Psoas muscle (tissue), 8 donors: ENCODE results near the gene MID1. TPM values are rescaled to one million over a fixed set of nuclear protein-coding genes. Genes with fewer than 3 reads are reported as not detected.

Experiments used
- ATAC-seq, 4 donors: fragments of 200-7000 bp; cut with Tn5 transposase; one replicate each; pipeline ENCODE4 v1.9.1; 2020; ENCODE audit warnings: moderate library complexity in 3 of 4, mild to moderate bottlenecking in 2 of 4
- DNase-seq, 2 donors: peaks; one replicate each; pipeline ENCODE4 v3.0.0-alpha.2; 2020
- H3K27ac ChIP-seq: fragments of 200-600 bp; one replicate; pipeline ENCODE4 v1.8.0; 2022
- H3K27me3 ChIP-seq, 3 donors: fragments of 200-600 bp in 1 of 3; one replicate each; pipeline versions ENCODE4 v1.6.1 to v1.8.0; 2013 to 2022; ENCODE audit warnings: low read length in 2 of 3, mild to moderate bottlenecking in 2 of 3, moderate library complexity in 1 of 3; ENCODE audit not compliant: insufficient read depth in 3 of 3
- H3K36me3 ChIP-seq, 2 donors: fragments of 200-600 bp in 1 of 2; one replicate each; pipeline versions ENCODE4 v1.6.1 to v1.8.0; 2013 to 2022; ENCODE audit warnings: low read depth in 1 of 2, mild to moderate bottlenecking in 1 of 2, moderate library complexity in 1 of 2; ENCODE audit not compliant: insufficient read depth in 1 of 2
- H3K4me1 ChIP-seq: fragments of 200-600 bp; one replicate; pipeline ENCODE4 v1.8.0; 2022
- H3K4me3 ChIP-seq: fragments of 200-600 bp; one replicate; pipeline ENCODE4 v1.8.0; 2022; ENCODE audit warnings: mild to moderate bottlenecking
- H3K9me3 ChIP-seq: fragments of 200-600 bp; one replicate; pipeline ENCODE4 v1.8.0; 2022
- CTCF ChIP-seq: fragments of 200-600 bp; IDR thresholded peaks from one replicate; pipeline ENCODE4 v1.8.0; 2022; ENCODE audit warnings: antibody characterized with exemption
- WGBS, 3 donors: extraction: QIAGEN DNeasy Blood & Tissue Kit; methylation state at CpG; one replicate each; pipeline versions ENCODE4 v1.1.6 to v1.1.7; 2013; 5-methylcytosine and 5-hydroxymethylcytosine counted together
- intact Hi-C, 2 donors: fragments of 100-400 bp; cut with DNase I; formaldehyde crosslinking; loops; one replicate each; pipeline versions ENCODE4 v1.11.0 to v1.14.2; 2022
- polyA plus RNA-seq, 3 donors: library from polyadenylated mRNA; stranded (reverse); fragments of 200-250 nt; gene quantifications; one replicate each; pipeline ENCODE4 v1.2.3, GENCODE V29; 2013
- total RNA-seq, 4 donors: library from RNA; stranded (reverse); fragmentation: NEBNext Ultra II Directional in 2 of 4; extraction: Animal tissue kit (Norgen Biotek cat#: 25700) in 2 of 4; gene quantifications; one replicate each; pipeline versions ENCODE4 v1.2.1 to v1.2.4, GENCODE V29; 2021 to 2023
- donor health status: healthy with polysubstance abuse.
- donor health status: DM: no; HTN: no; CAD: no; lungs with moderate emphysema.
- donor health status: Bipolar disorder and iron deficiency.
- donor health status: healthy.
- donor health status: DM: yes; HTN: yes; CAD: no.
- donor health status: DM: no; HTN: no; CAD: no.
- donor health status: DM: no; HTN: no; CAD: no.
- donor health status: DM: yes; HTN: yes; CAD: no.

MID1 gene
- total and polyA plus RNA-seq, 7 donors = 0.28 to 1.6 (median 0.90) TPM

DNA sequence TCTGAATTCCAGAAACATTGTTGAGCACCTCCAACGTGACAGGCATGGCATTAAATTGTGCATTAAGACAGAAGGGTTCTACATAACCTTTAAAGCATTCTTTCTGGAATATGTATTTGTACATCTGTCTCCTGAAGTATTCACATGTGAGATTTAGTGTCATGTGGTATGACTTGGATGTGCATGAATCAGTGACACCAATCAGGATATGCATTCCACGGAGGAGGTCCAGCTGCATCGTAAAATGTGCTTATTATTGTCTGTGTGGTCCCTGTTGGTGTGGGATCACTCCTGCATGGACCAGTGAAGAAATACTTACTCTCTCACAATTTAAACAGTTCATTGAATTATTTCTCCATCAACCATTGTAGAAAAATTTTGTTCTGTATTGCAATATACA, 149.0 kb downstream of the MID1 start:
- DNase-seq = no peak
- Histone ChIP-seq H3K9me3 (no peaks in the 10 kb centered on the region), H3K27ac (no peak overlapping the region), H3K36me3 (no peaks in the 10 kb centered on the region), H3K4me1 (no peaks in the 10 kb centered on the region), H3K4me3 (no peak overlapping the region), H3K27me3 (no peaks in the 10 kb centered on the region)
- WGBS, 3 donors = 57 to 62% (median 59%) methylated on average over 3 of the region's 3 CpGs
- no peak for TF ChIP-seq CTCF
- intact Hi-C loops = no loop called here
- no peak for ATAC-seq

DNA sequence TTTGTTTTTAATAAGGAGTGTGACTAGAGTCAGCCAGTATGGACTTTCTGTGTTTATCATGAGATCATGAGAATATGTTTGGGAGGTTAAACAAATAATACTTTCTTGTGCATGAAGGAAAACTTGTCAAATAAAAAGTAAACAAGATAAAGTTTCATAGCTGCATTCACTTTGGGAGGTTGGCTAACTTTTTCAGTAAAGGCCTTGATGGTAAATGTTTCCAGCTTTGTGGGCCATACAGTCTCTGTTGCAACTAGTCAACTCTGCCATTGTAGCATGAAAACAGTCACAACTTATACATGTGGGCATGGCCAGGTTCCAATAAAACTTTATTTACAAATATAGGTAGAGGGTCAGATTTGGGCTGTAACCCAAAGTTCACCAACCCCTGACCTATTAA, 150.4 kb downstream of the MID1 start:
- TF ChIP-seq CTCF = no peak
- Histone ChIP-seq H3K36me3 (no peaks in the 10 kb centered on the region), H3K4me3 (no peak overlapping the region), H3K27me3 (no peaks in the 10 kb centered on the region), H3K9me3 (no peaks in the 10 kb centered on the region), H3K27ac (no peak overlapping the region), H3K4me1 (no peaks in the 10 kb centered on the region)
- ATAC-seq (no peak), DNase-seq (no peak)
- intact Hi-C loops = no loop called here

GRCh38 chrX:10467793-10468192, 152.6 kb downstream of the MID1 start:
- ATAC-seq = no peak
- no peaks in the 10 kb centered on the region for H3K4me1 ChIP-seq
- no peak overlapping the region for H3K4me3 ChIP-seq
- H3K9me3 ChIP-seq = no peaks in the 10 kb centered on the region
- no peaks in the 10 kb centered on the region for H3K27me3 ChIP-seq
- intact Hi-C loops = no loop called here
- 70 to 93% (median 83%) methylated on average over 3 of the region's 3 CpGs for WGBS, 3 donors
- TF ChIP-seq CTCF = no peak
- no peak for DNase-seq
- no peaks in the 10 kb centered on the region for H3K36me3 ChIP-seq
- H3K27ac ChIP-seq = no peak overlapping the region

DNA sequence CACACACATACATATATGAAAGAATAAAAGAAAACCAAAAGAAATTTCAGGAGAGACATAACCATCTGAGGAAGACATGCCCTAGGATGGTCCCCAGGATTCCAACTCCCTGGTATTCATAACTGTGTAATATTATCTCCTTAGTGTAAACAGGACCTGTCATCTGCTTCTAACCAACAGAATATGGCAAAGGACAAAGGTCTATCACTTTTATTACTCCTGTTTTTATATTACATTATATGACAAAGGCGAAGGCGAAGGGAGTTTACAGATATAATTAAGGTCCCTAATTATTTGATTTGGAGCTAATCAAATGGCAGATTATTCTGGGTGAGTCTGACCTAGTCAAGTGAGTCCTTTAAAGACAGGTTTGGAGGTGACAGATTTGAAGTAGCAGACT, 155.1 kb downstream of the MID1 start:
- WGBS, 3 donors = 92 to 100% (median 97%) methylated on average over 2 of the region's 2 CpGs
- Histone ChIP-seq H3K27ac (no peak overlapping the region), H3K4me1 (no peaks in the 10 kb centered on the region), H3K27me3 (no peaks in the 10 kb centered on the region), H3K9me3 (no peaks in the 10 kb centered on the region), H3K36me3 (no peaks in the 10 kb centered on the region), H3K4me3 (no peak overlapping the region)
- intact Hi-C loops = no loop called here
- ATAC-seq = no peak
- DNase-seq = no peak
- no peak for TF ChIP-seq CTCF

DNA sequence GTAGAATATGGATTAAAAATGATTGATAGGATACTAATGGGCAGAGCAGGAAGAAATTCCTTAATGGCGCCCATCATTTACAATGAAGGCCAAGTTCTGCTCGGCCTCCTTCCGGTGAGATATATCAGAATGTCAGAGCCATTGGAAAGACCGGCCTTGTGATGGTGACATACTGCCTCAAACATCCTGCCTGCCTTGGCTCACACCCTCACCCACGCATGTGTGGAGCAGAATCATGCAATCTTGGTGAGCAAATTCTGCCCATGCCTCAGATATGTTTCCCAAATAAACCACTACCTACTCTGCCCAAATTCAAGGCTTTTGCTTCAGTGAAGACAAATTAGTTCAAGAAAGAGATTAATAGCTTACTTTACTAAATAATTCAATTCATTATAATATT, 163.3 kb downstream of the MID1 start:
- no peaks in the 10 kb centered on the region for H3K36me3 ChIP-seq
- intact Hi-C loops = no loop called here
- DNase-seq (no peak), ATAC-seq (no peak)
- WGBS, 3 donors = 80 to 89% (median 87%) methylated on average over 5 of the region's 5 CpGs
- H3K4me1 ChIP-seq = no peaks in the 10 kb centered on the region
- H3K27ac ChIP-seq = no peak overlapping the region
- H3K27me3 ChIP-seq = no peaks in the 10 kb centered on the region
- H3K4me3 ChIP-seq = no peak overlapping the region
- no peak for TF ChIP-seq CTCF
- no peaks in the 10 kb centered on the region for H3K9me3 ChIP-seq
